Measurements from ENCODE around the gene SLC34A3.

Gene SLC34A3

GRCh38 chr9:137278061-137278701, 47.5 kb downstream of the SLC34A3 start:
- DNase-seq: no peak

DNA sequence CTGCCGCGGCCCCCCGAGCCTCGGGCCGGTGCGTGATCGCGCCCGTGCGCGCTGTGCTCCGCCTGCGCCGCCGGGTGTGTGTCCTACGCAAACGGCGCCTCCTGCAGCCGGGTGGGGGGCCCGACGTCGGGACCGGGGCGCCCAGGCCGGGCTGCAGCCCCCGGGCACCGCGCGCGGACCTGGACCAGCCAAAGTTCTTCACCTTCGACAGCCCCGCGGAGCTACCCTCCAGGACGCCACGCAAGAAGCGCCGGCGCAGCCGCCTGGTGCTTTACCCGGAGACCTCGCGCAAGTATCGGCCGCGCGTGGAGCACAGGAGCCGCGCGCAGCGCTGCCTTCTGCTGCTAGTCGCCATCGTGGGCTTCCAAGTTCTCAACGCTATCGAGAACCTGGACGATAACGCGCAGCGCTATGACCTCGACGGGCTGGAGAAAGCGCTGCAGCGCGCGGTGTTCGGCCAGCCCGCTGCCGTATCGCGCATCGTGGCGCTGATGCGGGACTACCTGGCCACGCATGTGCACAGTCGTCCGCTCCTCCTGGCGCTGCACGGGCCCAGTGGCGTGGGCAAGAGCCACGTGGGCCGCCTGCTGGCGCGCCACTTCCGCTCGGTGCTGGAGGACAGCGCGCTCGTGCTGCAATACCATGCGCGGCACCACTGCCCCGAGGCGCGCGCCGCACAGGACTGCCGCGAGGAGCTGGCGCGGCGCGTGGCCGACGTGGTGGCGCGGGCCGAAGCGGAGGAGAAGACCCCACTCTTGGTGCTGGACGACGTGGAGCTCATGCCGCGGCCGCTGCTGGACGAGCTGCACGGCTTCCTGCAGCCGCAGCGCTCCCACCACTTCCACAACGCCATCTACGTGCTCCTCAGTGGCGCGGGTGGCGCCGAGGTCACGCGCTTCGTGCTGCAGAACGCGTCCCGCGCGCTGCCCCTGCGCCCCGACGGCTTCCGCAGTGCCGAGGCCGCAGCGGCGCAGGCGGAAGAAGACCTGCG, 48.3 kb downstream of the SLC34A3 start:
- no peak for DNase-seq

DNA sequence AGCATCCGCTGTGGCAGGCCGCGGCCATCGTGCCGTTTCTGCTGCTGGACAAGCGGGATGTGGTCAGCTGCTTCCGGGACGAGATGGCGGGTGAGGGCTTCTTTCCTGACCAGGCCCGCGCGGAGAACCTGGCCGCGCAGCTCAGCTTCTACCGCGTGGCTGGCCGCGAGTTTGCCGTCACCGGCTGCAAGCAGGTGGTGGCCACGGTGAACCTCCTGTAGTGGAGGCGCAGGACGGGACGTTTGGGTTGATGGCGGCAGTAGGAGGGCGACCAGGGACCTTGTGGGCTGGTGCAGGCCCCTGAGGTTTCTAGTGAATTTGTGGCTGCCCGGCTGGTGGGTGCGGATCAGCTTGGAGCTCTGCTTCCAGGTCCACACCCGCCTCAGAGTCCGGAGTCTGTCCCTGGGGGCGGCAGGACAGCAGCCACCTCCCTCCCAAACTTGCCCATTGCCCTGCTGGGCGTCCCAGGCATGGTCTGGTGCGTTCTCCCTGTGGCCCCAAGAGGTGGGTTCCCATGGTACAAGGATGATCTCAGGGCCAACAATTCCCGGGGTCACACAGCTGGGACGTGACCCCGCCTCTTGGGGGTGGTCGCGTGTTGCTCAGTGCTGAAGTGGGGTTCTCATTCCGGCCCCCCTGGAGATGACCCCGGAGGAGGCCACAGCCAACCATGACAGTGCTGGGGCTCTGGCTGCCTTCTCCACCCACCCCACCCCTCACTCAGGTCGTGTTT, 49.2 kb downstream of the SLC34A3 start:
- DNase-seq: no peak

DNA sequence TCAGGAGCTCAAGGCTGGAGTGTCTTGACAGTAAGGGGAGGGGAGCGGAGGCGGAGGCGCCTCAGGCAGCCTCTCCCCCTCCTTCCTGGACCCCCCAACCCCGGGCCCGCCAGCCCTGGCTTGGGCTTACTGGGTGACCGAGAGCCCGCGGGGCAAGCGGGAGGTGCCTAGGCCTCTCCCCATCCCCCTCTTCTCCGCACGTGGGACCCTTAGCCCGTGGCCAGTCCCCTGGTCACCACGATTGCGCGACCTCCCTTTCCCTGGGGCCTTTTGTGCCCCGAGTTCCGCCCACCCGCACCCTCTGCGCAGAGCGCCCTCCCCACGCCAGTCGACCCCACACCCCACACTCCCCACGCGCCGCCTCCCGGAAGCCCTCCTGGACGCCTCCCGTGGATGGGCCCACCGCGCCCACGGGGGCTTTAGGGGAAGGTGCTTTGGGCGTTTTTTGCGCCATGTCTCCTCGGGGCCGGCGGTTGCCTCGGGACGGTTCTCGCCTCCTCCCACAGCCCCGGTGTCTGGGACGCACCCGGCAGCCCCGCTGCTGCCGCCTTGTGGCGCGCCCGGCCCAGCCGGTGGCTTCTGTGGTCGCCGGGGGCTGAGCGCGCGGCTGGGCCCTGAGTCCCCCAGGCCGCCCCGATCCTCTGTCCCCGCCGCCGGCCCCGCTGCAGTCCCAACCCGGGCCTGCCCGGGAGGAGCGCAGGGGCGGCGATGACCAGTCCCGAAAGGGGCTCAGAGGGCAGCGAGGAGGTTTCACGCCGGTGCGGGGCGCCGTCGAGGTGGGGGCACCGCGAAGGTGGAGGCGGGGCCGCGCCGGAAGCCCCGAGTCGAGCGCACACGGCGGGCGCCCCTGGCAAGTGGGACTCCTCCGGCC, 50.0 kb downstream of the SLC34A3 start:
- DNase-seq: no peak

DNA sequence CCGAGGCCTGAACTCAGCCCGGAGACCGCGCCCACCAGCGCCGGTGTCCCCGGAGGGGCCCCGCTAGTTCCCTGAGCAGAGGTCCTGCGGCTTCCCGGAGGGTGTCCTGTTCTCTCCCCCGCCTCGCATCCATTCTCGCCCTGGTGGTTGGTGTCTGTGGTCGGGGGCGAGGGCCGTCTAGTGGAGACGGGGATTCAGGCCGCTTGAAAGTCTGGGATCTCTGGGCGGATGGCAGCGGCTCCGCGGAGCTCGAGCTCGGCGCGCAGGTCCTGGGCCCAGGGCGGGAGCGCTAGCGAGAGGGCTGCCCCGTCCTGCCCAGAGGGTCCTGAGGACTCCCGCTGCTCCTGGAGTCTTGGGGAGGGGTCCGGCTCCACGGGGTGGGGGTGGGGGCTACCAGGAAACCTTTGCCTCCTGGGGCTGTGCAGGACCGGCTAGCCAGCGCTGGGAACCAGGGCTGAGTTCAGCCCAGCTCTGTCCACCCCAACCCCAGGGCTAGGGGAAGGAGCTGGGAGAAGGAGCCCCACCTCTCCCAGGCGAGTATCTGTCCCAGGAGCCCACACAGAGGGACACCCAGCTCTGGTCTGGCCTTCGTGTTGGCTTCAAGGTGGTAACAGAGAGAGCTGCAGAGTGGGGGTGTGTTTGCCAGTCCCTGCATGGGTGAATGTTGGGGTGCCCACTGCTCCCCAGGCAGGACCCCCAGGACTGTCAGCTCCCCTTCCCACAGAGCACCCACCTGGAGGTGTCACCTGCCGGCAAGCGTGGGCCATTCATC, 50.8 kb downstream of the SLC34A3 start:
- no peak for DNase-seq
